SK-MEL-5 (cell line): Measurements from ENCODE around the gene AS3MT. TPM values are rescaled to one million over a fixed set of nuclear protein-coding genes. Genes with fewer than 3 reads are reported as not detected.
A peak's percentile ranks its signal among the peaks of the same experiment; 100 is the strongest.
"Not testable (repeated sequence)": the region's sequence is repeated elsewhere in the genome, so short reads cannot be mapped to it uniquely, and the experiment has no call there.

Experiments used
- DNase-seq: peaks from one replicate; pipeline ENCODE4 v3.0.0-alpha.2; 2016; ENCODE audit warnings: low read depth, low spot score
- in situ Hi-C: cut with HindIII; loops from 2 replicates; pipeline ENCODE4 v1.10.0; 2016; ENCODE audit warnings: low sequenced_read_pairs, high pct_unique_total_duplicates, low pct_unique_long_range_greater_than_20kb
- polyA plus RNA-seq, 2 experiments: library from polyadenylated mRNA; depleted of rRNA; stranded (reverse); fragments of >200 nt; gene quantifications; 2 replicates each; pipeline ENCODE4 v1.2.3, GENCODE V29; 2015
- total RNA-seq: library from RNA; depleted of rRNA; stranded (reverse); fragments of >200 nt; shearing (Covaris generic); gene quantifications from 2 replicates; pipeline ENCODE4 v1.2.3, GENCODE V29; 2014; rRNA removed

Gene AS3MT
- total RNA-seq = 0.13 and 0.21 TPM in 2 replicates
- polyA plus RNA-seq (2015; cell fraction: cytosol; rRNA removed) = not detected in 2 replicates
- polyA plus RNA-seq (2015; cell fraction: nucleus; rRNA removed) = 0.50 and 2.8 TPM in 2 replicates

- DNase-seq = no peak
- in situ Hi-C loops = no loop called here
Measured at GRCh38 chr10:102869258-102870198, at the start of gene AS3MT. TSS of gene AS3MT (plus strand) at chr10:102869470. CDS start at chr10:102869593, 123 bp downstream.

GRCh38 chr10:102820008-102820407, 49.3 kb upstream of the AS3MT start:
- in situ Hi-C loops, DNase-seq: not testable (repeated sequence)

- in situ Hi-C loops = no loop called here
- no peak for DNase-seq
Measured at GRCh38 chr10:102822222-102822621, 47.0 kb upstream of the AS3MT start.

GRCh38 chr10:102824664-102825063, 44.6 kb upstream of the AS3MT start:
- no peak for DNase-seq
- in situ Hi-C loops = no loop called here

GRCh38 chr10:102826148-102826796, 43.0 kb upstream of the AS3MT start:
- no peak for DNase-seq
- in situ Hi-C loops = no loop called here

GRCh38 chr10:102827597-102827975, 41.7 kb upstream of the AS3MT start:
- DNase-seq = no peak
- in situ Hi-C loops = no loop called here

- in situ Hi-C loops = no loop called here
- no peak for DNase-seq
Measured at GRCh38 chr10:102831322-102832071, 37.8 kb upstream of the AS3MT start.

- no peak for DNase-seq
- in situ Hi-C loops = no loop called here
Measured at GRCh38 chr10:102832248-102832647, 37.0 kb upstream of the AS3MT start.

GRCh38 chr10:102832987-102833386, 36.3 kb upstream of the AS3MT start:
- in situ Hi-C loops = no loop called here
- no peak for DNase-seq

GRCh38 chr10:102834143-102834542, 35.1 kb upstream of the AS3MT start:
- in situ Hi-C loops = no loop called here
- DNase-seq = no peak

- DNase-seq = peak; percentile 76
- in situ Hi-C loops = no loop called here
Measured at GRCh38 chr10:102835007-102835482, 34.2 kb upstream of the AS3MT start.

- in situ Hi-C loops = no loop called here
- no peak for DNase-seq
Measured at GRCh38 chr10:102837230-102837721, 32.0 kb upstream of the AS3MT start, which contains the start of gene CYP17A1. TSS of gene CYP17A1 (minus strand) at chr10:102837413. CDS start at chr10:102837361, 52 bp downstream.

- DNase-seq, in situ Hi-C loops: not testable (repeated sequence)
Measured at GRCh38 chr10:102838276-102838927, 30.9 kb upstream of the AS3MT start.

- in situ Hi-C loops = no loop called here
- DNase-seq = no peak
Measured at GRCh38 chr10:102841827-102842345, 27.4 kb upstream of the AS3MT start.

- DNase-seq, in situ Hi-C loops: not testable (repeated sequence)
Measured at GRCh38 chr10:102843139-102843538, 26.1 kb upstream of the AS3MT start.

GRCh38 chr10:102844190-102844776, 25.0 kb upstream of the AS3MT start:
- in situ Hi-C loops, DNase-seq: not testable (repeated sequence)
